ENCODE data around the gene NEMP2.

NEMP2 gene

DNA sequence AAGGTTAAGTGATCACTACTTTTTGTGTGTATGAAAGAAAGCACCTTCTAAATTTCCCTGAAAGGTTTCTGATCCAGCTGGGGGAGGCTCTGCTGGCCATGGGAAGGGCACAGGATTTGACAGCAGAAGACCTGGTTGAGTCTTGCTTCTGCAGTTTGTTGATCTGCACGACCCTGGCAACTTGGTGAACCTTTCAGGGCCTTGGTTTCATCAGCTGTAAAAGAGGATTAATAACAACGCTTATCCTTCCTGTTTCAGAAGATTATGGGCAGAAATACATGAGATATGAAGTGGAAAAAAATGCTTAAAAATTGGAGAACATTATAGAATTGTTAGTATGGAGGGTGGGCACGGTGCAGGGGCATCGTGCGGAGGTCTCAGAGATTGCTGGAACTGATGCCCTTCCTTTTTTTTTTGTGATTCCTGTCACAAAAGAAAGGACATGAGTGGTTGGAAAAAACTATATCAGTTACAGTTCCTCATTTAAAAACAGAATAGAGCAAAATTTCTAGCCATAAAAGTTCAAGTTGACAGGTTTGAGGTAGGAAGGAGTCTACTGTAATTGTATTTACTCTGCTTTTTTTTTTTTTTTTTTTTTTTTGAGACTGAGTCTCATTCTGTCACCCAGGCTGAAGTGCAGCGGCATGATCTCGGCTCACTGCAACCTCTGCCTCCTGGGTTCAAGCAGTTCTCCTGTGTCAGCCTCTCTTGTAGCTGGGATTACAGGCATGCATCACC lies 79.0 kb downstream of the NEMP2 start:
- DNase-seq = no peak

DNA sequence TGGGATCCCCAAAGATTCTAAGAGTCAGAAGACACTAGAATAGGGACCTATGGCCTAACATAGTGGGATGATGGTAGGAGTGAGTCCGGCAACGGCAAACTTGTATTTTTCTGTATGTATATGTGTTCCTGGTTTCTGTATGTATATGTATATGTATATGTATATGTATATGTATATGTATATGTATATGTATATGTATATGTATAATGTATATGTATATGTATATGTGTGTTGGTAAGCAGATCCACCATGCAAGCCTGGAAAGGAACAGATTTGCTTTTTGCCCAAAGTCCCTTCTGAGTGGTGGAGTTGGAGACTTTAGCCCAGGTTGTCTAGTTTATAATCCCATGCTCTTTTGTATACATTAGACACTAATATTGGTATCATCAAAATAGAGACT lies 79.7 kb downstream of the NEMP2 start:
- no peak for DNase-seq
